HG02943 (cell line): Measurements from ENCODE around the gene ZFAND4.
"Not testable (repeated sequence)": the region's sequence is repeated elsewhere in the genome, so short reads cannot be mapped to it uniquely, and the experiment has no call there.

Experiments used
- ATAC-seq: cut with Tn5 transposase; IDR thresholded peaks from one replicate; pipeline ENCODE4 v1.9.1; 2021; ENCODE audit warnings: mild to moderate bottlenecking, low read depth, moderate library complexity; ENCODE audit not compliant: unreplicated experiment

Gene ZFAND4

DNA sequence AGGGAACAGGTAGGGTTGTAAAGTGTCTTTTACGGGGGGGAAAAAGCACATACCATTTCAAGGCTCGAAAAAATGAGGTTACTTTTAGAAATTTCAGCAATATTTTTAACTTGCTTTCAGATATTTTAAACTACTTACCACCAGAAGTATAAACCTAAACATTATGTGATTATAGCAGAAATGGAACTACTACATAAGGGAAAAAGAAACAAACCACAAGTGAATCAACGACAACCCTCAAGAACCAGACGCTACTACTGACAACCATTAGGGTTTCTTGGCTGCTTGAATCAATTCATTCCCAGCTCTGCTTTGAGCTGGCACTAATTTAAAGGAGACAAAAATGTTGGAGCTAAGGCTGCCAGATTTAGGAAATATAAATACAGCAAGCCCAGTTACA is 80.1 kb downstream of the ZFAND4 start:
- ATAC-seq = no peak

GRCh38 chr10:45591280-45591679 is 81.3 kb downstream of the ZFAND4 start:
- ATAC-seq = no peak

GRCh38 chr10:45589868-45590267 is 82.7 kb downstream of the ZFAND4 start:
- no peak for ATAC-seq

- ATAC-seq = no peak
Observed at GRCh38 chr10:45589009-45589408, 83.6 kb downstream of the ZFAND4 start.

- no peak for ATAC-seq
Observed at GRCh38 chr10:45586028-45586824, 86.3 kb downstream of the ZFAND4 start.

- no peak for ATAC-seq
Observed at GRCh38 chr10:45585131-45585530, 87.4 kb downstream of the ZFAND4 start.

- ATAC-seq = no peak
Observed at GRCh38 chr10:45582386-45582781, 90.2 kb downstream of the ZFAND4 start.

GRCh38 chr10:45581582-45582385 is 90.8 kb downstream of the ZFAND4 start:
- ATAC-seq = no peak

GRCh38 chr10:45581216-45581549 is 91.4 kb downstream of the ZFAND4 start:
- peak; percentile 29 for ATAC-seq

DNA sequence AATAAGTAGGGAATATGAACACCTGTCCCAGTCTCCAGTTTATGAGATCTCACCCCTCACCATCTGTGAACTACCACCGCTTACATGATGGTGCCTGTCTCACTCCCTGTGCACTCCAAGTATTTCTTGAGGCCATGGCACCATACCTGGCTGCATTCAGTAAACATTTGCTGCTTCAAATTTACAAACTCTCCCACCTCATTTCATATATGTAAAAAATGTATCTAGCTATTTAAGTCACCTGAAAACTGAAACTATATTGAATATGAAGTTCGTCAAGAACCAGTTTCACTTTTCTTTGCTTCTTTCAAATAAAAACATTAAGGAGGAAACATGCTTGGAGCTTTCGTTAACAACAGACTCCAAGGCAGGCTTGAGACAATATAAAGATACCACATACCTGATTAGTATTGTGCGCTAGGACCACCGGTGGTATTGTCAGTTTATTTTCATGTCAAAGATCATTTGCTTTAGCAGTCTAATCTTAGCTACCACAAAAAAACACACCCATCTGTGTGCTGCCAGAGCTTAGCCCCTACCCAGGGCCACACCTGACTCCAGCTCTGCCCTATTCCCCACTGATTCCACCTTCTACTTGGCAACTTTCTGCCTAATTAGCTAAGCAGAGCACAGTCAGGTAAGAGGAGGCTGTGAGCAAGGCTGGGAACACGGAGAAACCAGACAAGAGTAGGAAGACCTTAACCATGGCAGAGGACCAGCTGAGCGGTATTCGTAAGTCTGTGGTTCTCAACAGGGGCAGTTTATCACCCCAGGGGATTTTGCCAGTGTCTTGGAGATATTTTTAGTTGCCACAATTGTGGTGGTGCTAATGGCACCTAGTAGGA is 92.0 kb downstream of the ZFAND4 start:
- ATAC-seq = peak; percentile 66

GRCh38 chr10:45578384-45578971 is 94.1 kb downstream of the ZFAND4 start:
- no peak for ATAC-seq

GRCh38 chr10:45575966-45576597 is 96.5 kb downstream of the ZFAND4 start:
- ATAC-seq = no peak

- ATAC-seq = not testable (repeated sequence)
Observed at GRCh38 chr10:45575032-45575761, 97.4 kb downstream of the ZFAND4 start.

DNA sequence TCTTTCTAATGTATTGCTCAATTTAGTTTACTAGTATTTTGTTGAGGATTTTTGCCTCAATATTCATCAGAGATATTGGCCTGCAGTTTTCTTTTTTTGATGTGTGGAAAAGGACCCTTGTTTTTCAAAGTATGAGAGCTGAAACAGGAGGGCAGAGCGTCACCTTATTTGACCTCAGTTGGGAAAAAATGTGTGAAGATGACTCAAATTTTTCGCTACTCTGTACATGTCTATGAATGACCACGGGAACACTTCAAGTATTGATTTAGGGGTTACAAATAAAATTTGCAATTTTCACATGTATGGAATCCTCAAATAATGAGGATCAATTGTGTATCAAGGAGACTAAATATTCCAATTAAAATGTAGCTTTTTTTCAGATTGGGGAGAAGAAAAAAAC is 103.1 kb downstream of the ZFAND4 start:
- ATAC-seq = no peak

DNA sequence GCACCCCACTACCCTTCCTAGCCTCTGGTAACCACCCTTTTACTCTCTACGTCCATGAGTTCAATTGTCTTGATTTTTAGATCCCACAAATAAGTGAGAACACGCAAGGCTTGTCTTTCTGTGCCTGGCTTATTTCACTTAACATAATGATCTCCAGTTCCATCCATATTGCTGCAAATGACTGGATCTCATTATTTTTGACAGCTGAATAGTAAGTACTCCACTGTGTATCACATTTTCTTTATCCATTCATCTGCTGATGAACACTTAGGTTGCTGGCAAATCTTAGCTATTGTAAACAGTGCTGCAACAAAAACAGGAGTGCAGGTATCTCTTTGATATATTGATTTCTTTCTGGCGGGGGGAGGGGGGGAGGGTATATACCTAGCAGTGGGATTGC is 106.2 kb downstream of the ZFAND4 start:
- ATAC-seq = no peak
